Vagina (tissue), 2 donors: Measurements from ENCODE around the gene CIAO2A. TPM values are rescaled to one million over a fixed set of nuclear protein-coding genes. Genes with fewer than 3 reads are reported as not detected.

ENCODE experiments used
- DNase-seq, 2 donors: peaks; one replicate each; pipeline ENCODE4 v3.0.0-alpha.2; 2017; ENCODE audit errors: extremely low spot score in 2 of 2
- H3K27ac ChIP-seq: fragments of 200-600 bp; sonication (generic); one replicate; pipeline ENCODE4 v1.5.1; 2019
- H3K27me3 ChIP-seq: fragments of 200-600 bp; sonication (generic); one replicate; pipeline ENCODE4 v1.5.1; 2019
- H3K36me3 ChIP-seq, 2 donors: fragments of 200-600 bp; sonication (generic); one replicate each; pipeline ENCODE4 v1.5.1; 2017 to 2019
- H3K4me1 ChIP-seq: fragments of 200-600 bp; sonication (generic); one replicate; pipeline ENCODE4 v1.5.1; 2019
- H3K4me3 ChIP-seq, 2 donors: fragments of 200-600 bp; sonication (generic); 1 replicate in 1 of 2; 2 replicates in 1 of 2; pipeline ENCODE4 v1.5.1; 2016 to 2019
- H3K9me3 ChIP-seq: fragments of 200-600 bp; sonication (generic); one replicate; pipeline ENCODE4 v1.5.1; 2019
- POLR2A ChIP-seq, 2 donors: fragments of 450-650 bp; IDR thresholded peaks; one replicate each; pipeline ENCODE4 v1.6.1; 2017; ENCODE audit warnings: antibody characterized with exemption in 2 of 2, mild to moderate bottlenecking in 2 of 2, moderate library complexity in 2 of 2
- POLR2AphosphoS5 ChIP-seq, 2 donors: sonication (generic); formaldehyde crosslinking; IDR thresholded peaks; one replicate each; pipeline ENCODE4 v1.9.0; 2017; ENCODE audit warnings: antibody characterized with exemption in 2 of 2, mild to moderate bottlenecking in 2 of 2, low read depth in 1 of 2; ENCODE audit not compliant: insufficient read depth in 1 of 2
- intact Hi-C: fragments of 100-400 bp; cut with DNase I; formaldehyde crosslinking; loops from one replicate; pipeline ENCODE4 v1.15.1; 2023
- total RNA-seq: library from RNA; depleted of rRNA; stranded (reverse); fragments of >200 nt; gene quantifications from one replicate; pipeline ENCODE4 v1.2.3, GENCODE V29; 2016
- TF ChIP-seq, protein P1 (sequence below), 3 experiments: fragments of 450-650 bp in 2 of 3; fragments of 200-600 bp in 1 of 3; sonication (generic) in 1 of 3; IDR thresholded peaks; one replicate each; pipeline ENCODE4 v1.5.1; 2017 to 2019; ENCODE audit warnings: antibody characterized with exemption in 3 of 3, mild to moderate bottlenecking in 2 of 3, moderate library complexity in 2 of 3

Gene CIAO2A
- total RNA-seq, 1 donor from 2014 or later = 36.1 TPM

DNA sequence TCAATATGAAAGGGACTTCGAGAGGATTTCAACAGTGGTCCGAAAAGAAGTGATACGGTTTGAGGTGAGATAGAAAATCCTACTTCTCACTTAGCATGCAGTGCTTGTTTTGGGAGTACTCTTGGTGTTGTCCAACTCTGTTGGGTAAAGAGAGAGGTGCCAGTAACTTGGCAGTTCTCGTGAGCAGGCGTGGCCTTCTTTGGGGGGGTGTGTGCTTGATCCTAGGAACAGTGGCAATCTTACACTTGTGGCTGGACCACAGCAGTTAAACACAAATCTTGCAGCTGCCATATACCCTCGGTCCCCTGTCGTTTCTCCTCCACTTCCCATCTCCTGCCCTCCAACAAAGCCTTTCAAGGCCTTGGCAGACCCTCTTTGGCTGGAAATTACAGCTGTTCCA lies 42.7 kb upstream of the CIAO2A start:
- Histone ChIP-seq H3K4me3 (no peak overlapping the region), H3K4me1 (no peaks in the 10 kb centered on the region), H3K27me3 (no peaks in the 10 kb centered on the region), H3K9me3 (no peaks in the 10 kb centered on the region), H3K36me3 (peaks cover 0 to 80% of the 10 kb centered on the region in 2 donors), H3K27ac (no peak overlapping the region)
- DNase-seq = no peak
- no peak for TF ChIP-seq POLR2A (IDR thresholded peaks at IDR 0.05)
- TF ChIP-seq POLR2AphosphoS5 (IDR thresholded peaks at IDR 0.05; ENCODE audit: insufficient read depth in 1 of 2, low read depth in 1 of 2) = no peak
- TF ChIP-seq, protein P1, sequence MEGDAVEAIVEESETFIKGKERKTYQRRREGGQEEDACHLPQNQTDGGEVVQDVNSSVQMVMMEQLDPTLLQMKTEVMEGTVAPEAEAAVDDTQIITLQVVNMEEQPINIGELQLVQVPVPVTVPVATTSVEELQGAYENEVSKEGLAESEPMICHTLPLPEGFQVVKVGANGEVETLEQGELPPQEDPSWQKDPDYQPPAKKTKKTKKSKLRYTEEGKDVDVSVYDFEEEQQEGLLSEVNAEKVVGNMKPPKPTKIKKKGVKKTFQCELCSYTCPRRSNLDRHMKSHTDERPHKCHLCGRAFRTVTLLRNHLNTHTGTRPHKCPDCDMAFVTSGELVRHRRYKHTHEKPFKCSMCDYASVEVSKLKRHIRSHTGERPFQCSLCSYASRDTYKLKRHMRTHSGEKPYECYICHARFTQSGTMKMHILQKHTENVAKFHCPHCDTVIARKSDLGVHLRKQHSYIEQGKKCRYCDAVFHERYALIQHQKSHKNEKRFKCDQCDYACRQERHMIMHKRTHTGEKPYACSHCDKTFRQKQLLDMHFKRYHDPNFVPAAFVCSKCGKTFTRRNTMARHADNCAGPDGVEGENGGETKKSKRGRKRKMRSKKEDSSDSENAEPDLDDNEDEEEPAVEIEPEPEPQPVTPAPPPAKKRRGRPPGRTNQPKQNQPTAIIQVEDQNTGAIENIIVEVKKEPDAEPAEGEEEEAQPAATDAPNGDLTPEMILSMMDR (IDR thresholded peaks at IDR 0.05) = no peak
- intact Hi-C loops = no loop called here

- DNase-seq = no peak
Observed at GRCh38 chr15:64134345-64134829, 40.7 kb upstream of the CIAO2A start.

DNA sequence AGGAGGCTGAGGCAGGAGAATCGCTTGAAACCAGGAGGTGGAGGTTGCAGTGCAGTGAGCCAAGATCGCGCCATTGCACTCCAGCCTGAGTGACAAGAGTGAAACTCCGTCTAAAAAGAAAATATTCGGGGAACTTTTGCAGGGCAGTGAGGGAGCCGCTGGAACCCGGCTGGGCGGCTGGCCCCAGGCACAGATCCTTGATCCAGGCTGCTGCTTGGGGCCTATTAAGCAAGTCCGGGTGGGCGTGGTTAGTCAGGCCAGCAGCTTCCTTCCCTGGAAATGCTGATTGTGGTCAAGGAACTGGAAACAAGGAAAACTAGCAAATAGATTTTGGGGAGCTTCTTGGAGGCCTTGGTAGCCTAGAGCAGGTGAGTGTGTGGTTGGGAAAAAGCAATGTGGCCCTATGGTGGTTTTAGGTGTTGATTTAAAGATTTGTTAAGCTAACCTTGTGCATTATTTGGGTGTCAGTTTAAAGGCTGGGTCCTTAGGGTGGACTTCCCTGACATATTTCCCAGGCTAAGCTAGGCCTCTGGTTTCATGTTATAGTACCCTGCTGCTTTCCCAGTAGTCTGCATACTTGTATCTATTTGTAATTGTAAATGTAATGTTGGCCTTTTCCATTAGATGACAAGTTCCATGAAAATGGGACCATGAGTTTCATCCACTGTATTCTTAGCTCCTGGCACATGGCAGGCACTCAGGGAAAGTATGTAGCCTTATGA lies 40.1 kb upstream of the CIAO2A start:
- intact Hi-C loops = no loop called here
- Histone ChIP-seq H3K27me3 (no peaks in the 10 kb centered on the region), H3K9me3 (no peaks in the 10 kb centered on the region), H3K36me3 (peaks cover 0 to 100% of the 10 kb centered on the region in 2 donors), H3K4me3 (no peak overlapping the region), H3K4me1 (no peaks in the 10 kb centered on the region), H3K27ac (no peak overlapping the region)
- TF ChIP-seq POLR2A (IDR thresholded peaks at IDR 0.05) (no peak), POLR2AphosphoS5 (IDR thresholded peaks at IDR 0.05; ENCODE audit: insufficient read depth in 1 of 2, low read depth in 1 of 2) (no peak)
- TF ChIP-seq, protein P1 (IDR thresholded peaks at IDR 0.05) = no peak
- DNase-seq = no peak

More at GRCh38 chr15:64134345-64134829, 40.7 kb upstream of the CIAO2A start:
- intact Hi-C loops = no loop called here
- no peaks in the 10 kb centered on the region for H3K4me1 ChIP-seq
- H3K36me3 ChIP-seq = peaks cover 0 to 95% of the 10 kb centered on the region in 2 donors
- TF ChIP-seq POLR2AphosphoS5 (IDR thresholded peaks at IDR 0.05; ENCODE audit: insufficient read depth in 1 of 2, low read depth in 1 of 2) (no peak), POLR2A (IDR thresholded peaks at IDR 0.05) (no peak)
- TF ChIP-seq, protein P1 (IDR thresholded peaks at IDR 0.05) = no peak
- no peak overlapping the region for H3K4me3 ChIP-seq
- no peak overlapping the region for H3K27ac ChIP-seq
- H3K27me3 ChIP-seq = no peaks in the 10 kb centered on the region
- no peaks in the 10 kb centered on the region for H3K9me3 ChIP-seq

DNA sequence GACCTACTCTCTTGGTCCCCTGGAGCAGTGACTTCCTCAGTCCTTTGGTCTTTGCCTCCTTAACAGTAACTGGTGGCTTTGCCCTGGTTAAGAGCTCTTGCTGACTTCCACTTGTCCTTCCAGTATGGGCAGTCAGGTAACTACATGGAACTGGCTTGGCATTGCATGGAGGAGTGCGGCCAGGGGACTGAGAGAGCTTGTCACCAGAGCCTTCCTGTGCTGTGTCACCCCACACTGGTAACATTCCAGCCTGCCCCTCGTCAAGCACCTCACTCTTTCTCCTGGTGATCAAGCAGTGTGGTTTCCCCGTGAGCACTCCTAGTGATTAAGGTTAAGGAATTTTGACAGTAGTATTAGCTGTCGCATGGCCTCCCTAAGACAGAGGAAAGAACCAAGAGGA lies 38.6 kb upstream of the CIAO2A start:
- peaks cover 0 to 100% of the 10 kb centered on the region in 2 donors for H3K36me3 ChIP-seq
- TF ChIP-seq, protein P1 (IDR thresholded peaks at IDR 0.05) = no peak
- no peak for TF ChIP-seq POLR2A (IDR thresholded peaks at IDR 0.05)
- no peak for TF ChIP-seq POLR2AphosphoS5 (IDR thresholded peaks at IDR 0.05; ENCODE audit: insufficient read depth in 1 of 2, low read depth in 1 of 2)
- intact Hi-C loops = no loop called here

DNA sequence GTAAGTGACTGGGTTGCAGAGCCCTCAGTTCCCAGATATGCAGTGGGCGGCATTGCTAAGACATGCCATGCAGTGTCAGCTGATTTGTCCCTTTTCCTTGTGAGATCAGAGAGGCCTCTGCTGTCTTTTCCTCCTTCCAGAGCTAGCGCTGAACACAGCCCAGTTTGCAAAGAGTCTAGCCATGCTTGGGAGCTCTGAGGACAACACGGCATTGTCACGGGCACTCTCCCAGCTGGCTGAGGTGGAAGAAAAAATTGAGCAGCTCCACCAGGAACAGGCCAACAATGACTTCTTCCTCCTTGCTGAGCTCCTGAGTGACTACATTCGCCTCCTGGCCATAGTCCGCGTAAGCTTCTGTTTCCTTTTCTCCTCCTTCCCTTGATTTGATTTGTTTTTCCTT lies 37.9 kb upstream of the CIAO2A start:
- no peak overlapping the region for H3K27ac ChIP-seq
- H3K27me3 ChIP-seq = no peaks in the 10 kb centered on the region
- no peaks in the 10 kb centered on the region for H3K4me1 ChIP-seq
- peaks cover 0 to 100% of the 10 kb centered on the region in 2 donors for H3K36me3 ChIP-seq
- intact Hi-C loops = no loop called here
- no peaks in the 10 kb centered on the region for H3K9me3 ChIP-seq
- H3K4me3 ChIP-seq = no peak overlapping the region
- DNase-seq = no peak
- TF ChIP-seq POLR2AphosphoS5 (IDR thresholded peaks at IDR 0.05; ENCODE audit: insufficient read depth in 1 of 2, low read depth in 1 of 2) (no peak), POLR2A (IDR thresholded peaks at IDR 0.05) (no peak)
- TF ChIP-seq, protein P1 (IDR thresholded peaks at IDR 0.05) = no peak

More for the DNA sequence above, 38.6 kb upstream of the CIAO2A start:
- Histone ChIP-seq H3K27ac (no peak overlapping the region), H3K4me3 (no peak overlapping the region), H3K4me1 (no peaks in the 10 kb centered on the region), H3K9me3 (no peaks in the 10 kb centered on the region), H3K27me3 (no peaks in the 10 kb centered on the region)
- DNase-seq = no peak
